HEK293 (cell line): ENCODE results near the gene CKMT1B.
"Not testable (repeated sequence)": the region's sequence is repeated elsewhere in the genome, so short reads cannot be mapped to it uniquely, and the experiment has no call there.

Experiments
- CTCF ChIA-PET: fragments of 350-600 bp; formaldehyde crosslinking; extraction: SDS; loops from one replicate; lab custom pipeline; 2021; ENCODE audit warnings: antibody characterized with exemption; lab: Yijun Ruan, JAX
- POLR2A ChIA-PET: fragments of 300-600 bp; formaldehyde crosslinking; extraction: SDS; loops from one replicate; lab custom pipeline; 2020; ENCODE audit warnings: antibody characterized with exemption, inconsistent platforms; lab: Yijun Ruan, JAX
- H3K27ac ChIP-seq: fragments of 200-500 bp; sonication (Bioruptor generic); 2 replicates; pipeline ENCODE4 v1.5.1; 2014; ENCODE audit warnings: low read depth, low read length, control low read depth, inconsistent platforms; ENCODE audit errors: extremely low read depth
- H3K36me3 ChIP-seq, 2 experiments: fragments of 200-500 bp in 1 of 2; sonication (Bioruptor generic) in 1 of 2; 1 replicate in 1 of 2; 2 replicates in 1 of 2; pipeline ENCODE4 v1.5.1; 2014 to 2017; ENCODE audit warnings: inconsistent platforms in 2 of 2, low read length in 2 of 2; ENCODE audit not compliant: control insufficient read depth in 2 of 2, insufficient read depth in 1 of 2
- H3K4me1 ChIP-seq: fragments of 200-500 bp; sonication (Bioruptor generic); 2 replicates; pipeline ENCODE4 v1.5.1; 2014; ENCODE audit warnings: mild to moderate bottlenecking, low read length, inconsistent platforms; ENCODE audit not compliant: control insufficient read depth, insufficient read depth
- H3K4me3 ChIP-seq: 2 replicates; pipeline ENCODE4 v1.5.1; 2011; ENCODE audit warnings: low read depth, mild to moderate bottlenecking, control low read depth, low read length, moderate library complexity
- H3K9me3 ChIP-seq: fragments of 200-500 bp; sonication (Bioruptor generic); 2 replicates; pipeline ENCODE4 v1.5.1; 2014; ENCODE audit warnings: low read depth, low read length, inconsistent platforms; ENCODE audit not compliant: control insufficient read depth, insufficient read depth
- BCL11A ChIP-seq: fragments of 450-650 bp; formaldehyde crosslinking; IDR thresholded peaks from 2 replicates; pipeline ENCODE4 v1.5.1; 2016; ENCODE audit warnings: low read depth, missing biosample characterization, missing genetic modification characterization
- FEZF1 ChIP-seq: fragments of 450-650 bp; formaldehyde crosslinking; IDR thresholded peaks from 2 replicates; pipeline ENCODE4 v1.5.1; 2016; ENCODE audit warnings: missing biosample characterization, missing genetic modification characterization
- GLI2 ChIP-seq: fragments of 450-650 bp; formaldehyde crosslinking; IDR thresholded peaks from 2 replicates; pipeline ENCODE4; 2017; ENCODE audit warnings: missing biosample characterization, missing genetic modification characterization, low read depth, borderline replicate concordance
- HOXA7 ChIP-seq: sonication (generic); formaldehyde crosslinking; IDR thresholded peaks from 2 replicates; pipeline ENCODE4 v1.8.1; 2022; ENCODE audit warnings: missing genetic modification reagents, borderline replicate concordance
- KLF9 ChIP-seq: fragments of 450-650 bp; formaldehyde crosslinking; IDR thresholded peaks from 2 replicates; pipeline ENCODE4 v1.5.1; 2016; ENCODE audit warnings: missing biosample characterization, missing genetic modification characterization, low read depth
- ZBTB20 ChIP-seq: fragments of 450-650 bp; formaldehyde crosslinking; IDR thresholded peaks from 2 replicates; pipeline ENCODE4 v1.5.1; 2016; ENCODE audit warnings: missing biosample characterization, missing genetic modification characterization
- ZNF19 ChIP-seq: fragments of 450-650 bp; formaldehyde crosslinking; IDR thresholded peaks from 2 replicates; pipeline ENCODE4; 2016; ENCODE audit warnings: missing biosample characterization, missing genetic modification characterization, low read depth
- ZNF335 ChIP-seq: fragments of 450-650 bp; formaldehyde crosslinking; conservative IDR thresholded peaks from 2 replicates; pipeline ENCODE4 v1.5.1; 2016; ENCODE audit warnings: missing biosample characterization, missing genetic modification characterization
- ZNF473 ChIP-seq: fragments of 450-650 bp; formaldehyde crosslinking; IDR thresholded peaks from 2 replicates; pipeline ENCODE4 v1.5.1; 2017; ENCODE audit warnings: missing biosample characterization, missing genetic modification characterization
- ZNF549 ChIP-seq: fragments of 450-650 bp; IDR thresholded peaks from 2 replicates; pipeline ENCODE4 v1.5.1; 2018; ENCODE audit warnings: missing biosample characterization, missing genetic modification characterization, mild to moderate bottlenecking, inconsistent platforms, moderate library complexity
- ZNF629 ChIP-seq: fragments of 450-650 bp; formaldehyde crosslinking; IDR thresholded peaks from 2 replicates; pipeline ENCODE4 v1.5.1; 2017; ENCODE audit warnings: missing biosample characterization, missing genetic modification characterization
- ZNF660 ChIP-seq: fragments of 450-650 bp; IDR thresholded peaks from 2 replicates; pipeline ENCODE4 v1.5.1; 2018; ENCODE audit warnings: missing biosample characterization, mild to moderate bottlenecking, missing genetic modification characterization
- TF ChIP-seq, protein P1 (sequence below): fragments of 450-650 bp; formaldehyde crosslinking; IDR thresholded peaks from 2 replicates; pipeline ENCODE4 v1.5.1; 2016; ENCODE audit warnings: missing biosample characterization, missing genetic modification characterization
- TF ChIP-seq, protein P2 (sequence below): fragments of 450-650 bp; formaldehyde crosslinking; IDR thresholded peaks from 2 replicates; pipeline ENCODE4 v1.5.1; 2016; ENCODE audit warnings: missing biosample characterization, missing genetic modification characterization, borderline replicate concordance
- TF ChIP-seq, protein P3 (sequence below): fragments of 450-650 bp; formaldehyde crosslinking; conservative IDR thresholded peaks from 2 replicates; pipeline ENCODE4 v1.5.1; 2016; ENCODE audit warnings: low read depth, missing biosample characterization, missing genetic modification characterization

The CKMT1B gene

DNA sequence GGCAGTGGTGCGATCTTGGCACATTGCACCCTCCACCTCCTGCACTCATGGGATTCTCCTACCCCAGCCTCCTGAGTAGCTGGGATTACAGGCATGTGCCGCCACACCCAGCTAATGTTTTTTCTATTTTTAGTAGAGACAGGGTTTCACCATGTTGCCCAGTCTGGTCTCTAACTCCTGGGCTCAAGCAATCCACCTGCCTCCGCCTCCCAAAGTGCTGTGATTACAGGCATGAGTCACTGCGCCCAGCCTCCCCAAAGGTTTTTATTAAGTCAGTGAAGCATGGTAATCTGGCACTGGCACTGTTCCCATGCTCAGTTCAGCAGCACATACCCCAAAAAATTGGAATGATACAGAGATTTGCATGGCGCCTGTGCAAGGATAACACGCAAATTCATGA lies 8.4 kb downstream of the CKMT1B start (continued):
- TF ChIP-seq KLF9 (tag by site-specific recombination) (peak; percentile 58; the same call in 1 of the 2 replicates), ZNF660 (peak; percentile 74), ZNF335 (tag by site-specific recombination) (0 out of 2 replicates have a peak, but pooled peaks have one; percentile 10), ZNF629 (tag by site-specific recombination) (0 out of 2 replicates have a peak, but pooled peaks have one; percentile 23), ZBTB20 (tag by site-specific recombination) (peak; percentile 48; the same call in 1 of the 2 replicates)
- TF ChIP-seq, protein P1, sequence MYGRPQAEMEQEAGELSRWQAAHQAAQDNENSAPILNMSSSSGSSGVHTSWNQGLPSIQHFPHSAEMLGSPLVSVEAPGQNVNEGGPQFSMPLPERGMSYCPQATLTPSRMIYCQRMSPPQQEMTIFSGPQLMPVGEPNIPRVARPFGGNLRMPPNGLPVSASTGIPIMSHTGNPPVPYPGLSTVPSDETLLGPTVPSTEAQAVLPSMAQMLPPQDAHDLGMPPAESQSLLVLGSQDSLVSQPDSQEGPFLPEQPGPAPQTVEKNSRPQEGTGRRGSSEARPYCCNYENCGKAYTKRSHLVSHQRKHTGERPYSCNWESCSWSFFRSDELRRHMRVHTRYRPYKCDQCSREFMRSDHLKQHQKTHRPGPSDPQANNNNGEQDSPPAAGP: peak; percentile 44; the same call in 1 of the 2 replicates
- TF ChIP-seq, all 188 proteins: peak for 21; not testable (repeated sequence) for 167

DNA sequence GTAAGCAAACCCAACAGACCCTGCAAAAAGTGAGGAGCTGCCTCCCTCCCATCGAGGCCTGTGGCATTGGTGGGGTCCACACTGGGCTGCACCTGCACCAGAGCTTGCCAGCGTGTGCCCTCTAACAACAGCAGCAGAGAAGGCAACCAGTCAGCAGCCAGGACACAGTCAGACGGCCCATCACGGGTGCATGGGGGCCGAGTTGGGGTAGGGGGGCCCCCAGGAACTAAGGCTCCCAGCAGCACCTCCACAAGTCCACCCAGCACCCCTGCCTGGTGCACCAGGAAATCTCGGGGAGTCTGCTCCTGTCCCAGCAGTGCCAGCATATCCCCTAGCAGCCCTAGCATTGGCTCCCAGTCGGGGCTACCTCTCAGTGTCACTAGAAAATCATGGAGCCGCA lies 23.9 kb downstream of the CKMT1B start:
- H3K4me3 ChIP-seq, CTCF ChIA-PET, H3K36me3 ChIP-seq, POLR2A ChIA-PET, H3K9me3 ChIP-seq, H3K27ac ChIP-seq, H3K4me1 ChIP-seq: not testable (repeated sequence)

DNA sequence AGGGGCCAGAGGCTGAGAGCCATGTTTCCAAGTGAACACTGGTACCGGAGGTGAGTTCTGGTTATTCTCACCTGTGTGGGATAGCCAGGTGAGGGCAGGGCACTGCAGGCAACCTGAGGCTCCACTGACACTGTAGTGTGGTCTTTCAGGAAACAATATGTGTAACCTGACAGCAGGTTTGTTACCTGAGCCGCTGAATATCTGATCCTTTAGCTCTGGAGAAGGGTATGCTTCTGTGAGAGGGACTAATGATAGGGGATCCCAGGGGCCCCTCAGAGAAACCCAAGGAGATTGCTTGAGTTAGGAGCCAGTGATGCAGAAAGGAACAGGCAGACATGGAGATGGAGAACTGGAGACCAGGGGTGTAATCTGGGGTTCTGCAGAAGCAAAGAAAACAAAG lies 24.9 kb downstream of the CKMT1B start, which contains the start of gene STRC:
Gene STRC, minus strand, starts transcription at position 101 of the 400 bp plus-strand sequence. Its CDS starts 78 bp downstream, at position 23.
- H3K9me3 ChIP-seq, H3K4me3 ChIP-seq, H3K4me1 ChIP-seq, H3K36me3 ChIP-seq, CTCF ChIA-PET, H3K27ac ChIP-seq, POLR2A ChIA-PET: not testable (repeated sequence)

DNA sequence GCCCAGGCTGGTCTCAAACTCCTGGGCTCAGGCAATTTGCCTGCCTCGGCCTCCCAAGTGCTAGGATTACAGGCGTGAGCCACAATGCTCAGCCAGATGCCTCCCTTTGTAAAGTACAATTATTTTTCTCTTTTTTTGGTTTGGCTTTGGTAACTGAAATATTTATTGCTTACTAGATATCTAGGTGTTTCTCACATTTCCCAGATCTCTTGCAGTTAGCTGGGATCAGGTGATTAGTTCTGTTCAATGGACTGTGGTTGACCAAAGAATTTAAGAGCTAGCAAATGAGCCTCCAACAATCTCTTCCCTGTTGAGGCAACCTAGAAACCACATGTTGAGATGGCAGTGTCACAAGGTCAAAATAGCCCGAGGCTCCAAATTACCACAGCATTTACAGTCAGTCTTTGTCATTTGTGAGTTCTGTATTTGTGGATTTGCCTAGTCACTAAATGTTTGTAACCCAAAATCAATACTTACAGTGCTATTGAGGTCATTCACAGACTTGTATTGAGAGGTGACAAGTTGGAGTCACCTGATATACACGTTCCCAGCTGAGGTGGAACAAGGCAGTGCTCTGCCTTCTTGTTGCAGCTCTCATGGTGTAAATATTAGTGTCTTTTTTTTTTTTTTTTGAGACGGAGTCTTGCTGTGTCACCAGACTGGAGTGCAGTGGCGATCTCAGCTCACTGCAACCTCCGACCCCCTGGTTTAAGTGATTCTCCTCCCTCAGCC lies 28.4 kb downstream of the CKMT1B start:
- POLR2A ChIA-PET, CTCF ChIA-PET, H3K36me3 ChIP-seq, H3K4me3 ChIP-seq, H3K27ac ChIP-seq, H3K9me3 ChIP-seq, H3K4me1 ChIP-seq: not testable (repeated sequence)

DNA sequence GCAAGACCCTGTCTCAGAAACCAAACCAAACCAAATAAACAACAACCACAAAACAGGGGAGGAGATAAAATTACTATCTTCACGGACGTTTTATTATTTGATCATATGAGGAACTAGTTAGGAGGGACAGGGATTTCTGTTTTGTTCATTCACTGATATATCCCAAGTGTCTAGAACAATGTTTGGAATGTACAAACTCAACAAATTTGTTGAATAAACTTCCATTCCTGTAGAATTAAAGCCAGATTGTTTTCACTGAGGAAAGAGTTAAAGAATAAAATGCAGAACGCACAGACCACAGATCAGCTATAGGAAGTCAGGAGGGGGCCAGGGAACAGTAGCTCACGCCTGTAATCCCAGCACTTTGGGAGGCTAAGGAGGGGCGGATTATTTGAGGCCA lies 31.3 kb downstream of the CKMT1B start:
- H3K4me1 ChIP-seq: no peaks in the 10 kb centered on the region
- ChIA-PET POLR2A (no interaction called here), CTCF (interaction anchor here (0.6 kb wide), 1 partner anchor 145 kb away, joined by 4 read pairs; no protein-coding TSS in a partner anchor)
- no peaks in the 10 kb centered on the region for H3K9me3 ChIP-seq
- TF ChIP-seq ZNF473 (tag by site-specific recombination) (no peak), FEZF1 (tag by site-specific recombination) (no peak), GLI2 (tag by site-specific recombination) (no peak), ZBTB20 (tag by site-specific recombination) (no peak), ZNF19 (tag by site-specific recombination) (no peak), HOXA7 (CRISPR knock-in tag) (no peak), ZNF549 (no peak), BCL11A (tag by site-specific recombination) (no peak)
- TF ChIP-seq, protein P2, sequence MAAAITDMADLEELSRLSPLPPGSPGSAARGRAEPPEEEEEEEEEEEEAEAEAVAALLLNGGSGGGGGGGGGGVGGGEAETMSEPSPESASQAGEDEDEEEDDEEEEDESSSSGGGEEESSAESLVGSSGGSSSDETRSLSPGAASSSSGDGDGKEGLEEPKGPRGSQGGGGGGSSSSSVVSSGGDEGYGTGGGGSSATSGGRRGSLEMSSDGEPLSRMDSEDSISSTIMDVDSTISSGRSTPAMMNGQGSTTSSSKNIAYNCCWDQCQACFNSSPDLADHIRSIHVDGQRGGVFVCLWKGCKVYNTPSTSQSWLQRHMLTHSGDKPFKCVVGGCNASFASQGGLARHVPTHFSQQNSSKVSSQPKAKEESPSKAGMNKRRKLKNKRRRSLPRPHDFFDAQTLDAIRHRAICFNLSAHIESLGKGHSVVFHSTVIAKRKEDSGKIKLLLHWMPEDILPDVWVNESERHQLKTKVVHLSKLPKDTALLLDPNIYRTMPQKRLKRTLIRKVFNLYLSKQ: no peak
- TF ChIP-seq, protein P3, sequence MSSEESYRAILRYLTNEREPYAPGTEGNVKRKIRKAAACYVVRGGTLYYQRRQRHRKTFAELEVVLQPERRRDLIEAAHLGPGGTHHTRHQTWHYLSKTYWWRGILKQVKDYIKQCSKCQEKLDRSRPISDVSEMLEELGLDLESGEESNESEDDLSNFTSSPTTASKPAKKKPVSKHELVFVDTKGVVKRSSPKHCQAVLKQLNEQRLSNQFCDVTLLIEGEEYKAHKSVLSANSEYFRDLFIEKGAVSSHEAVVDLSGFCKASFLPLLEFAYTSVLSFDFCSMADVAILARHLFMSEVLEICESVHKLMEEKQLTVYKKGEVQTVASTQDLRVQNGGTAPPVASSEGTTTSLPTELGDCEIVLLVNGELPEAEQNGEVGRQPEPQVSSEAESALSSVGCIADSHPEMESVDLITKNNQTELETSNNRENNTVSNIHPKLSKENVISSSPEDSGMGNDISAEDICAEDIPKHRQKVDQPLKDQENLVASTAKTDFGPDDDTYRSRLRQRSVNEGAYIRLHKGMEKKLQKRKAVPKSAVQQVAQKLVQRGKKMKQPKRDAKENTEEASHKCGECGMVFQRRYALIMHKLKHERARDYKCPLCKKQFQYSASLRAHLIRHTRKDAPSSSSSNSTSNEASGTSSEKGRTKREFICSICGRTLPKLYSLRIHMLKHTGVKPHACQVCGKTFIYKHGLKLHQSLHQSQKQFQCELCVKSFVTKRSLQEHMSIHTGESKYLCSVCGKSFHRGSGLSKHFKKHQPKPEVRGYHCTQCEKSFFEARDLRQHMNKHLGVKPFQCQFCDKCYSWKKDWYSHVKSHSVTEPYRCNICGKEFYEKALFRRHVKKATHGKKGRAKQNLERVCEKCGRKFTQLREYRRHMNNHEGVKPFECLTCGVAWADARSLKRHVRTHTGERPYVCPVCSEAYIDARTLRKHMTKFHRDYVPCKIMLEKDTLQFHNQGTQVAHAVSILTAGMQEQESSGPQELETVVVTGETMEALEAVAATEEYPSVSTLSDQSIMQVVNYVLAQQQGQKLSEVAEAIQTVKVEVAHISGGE (tag by site-specific recombination): no peak
- H3K27ac ChIP-seq: no peak overlapping the region
- H3K36me3 ChIP-seq: no peaks in the 10 kb centered on the region
- H3K4me3 ChIP-seq: no peak overlapping the region
